ENCODE measurements around the gene RNF115. TPM values are rescaled to one million over a fixed set of nuclear protein-coding genes. Genes with fewer than 3 reads are reported as not detected.

RNF115 gene
- polyA plus RNA-seq, 3 donors: 3.5 to 5.4 (median 5.2) TPM

DNA sequence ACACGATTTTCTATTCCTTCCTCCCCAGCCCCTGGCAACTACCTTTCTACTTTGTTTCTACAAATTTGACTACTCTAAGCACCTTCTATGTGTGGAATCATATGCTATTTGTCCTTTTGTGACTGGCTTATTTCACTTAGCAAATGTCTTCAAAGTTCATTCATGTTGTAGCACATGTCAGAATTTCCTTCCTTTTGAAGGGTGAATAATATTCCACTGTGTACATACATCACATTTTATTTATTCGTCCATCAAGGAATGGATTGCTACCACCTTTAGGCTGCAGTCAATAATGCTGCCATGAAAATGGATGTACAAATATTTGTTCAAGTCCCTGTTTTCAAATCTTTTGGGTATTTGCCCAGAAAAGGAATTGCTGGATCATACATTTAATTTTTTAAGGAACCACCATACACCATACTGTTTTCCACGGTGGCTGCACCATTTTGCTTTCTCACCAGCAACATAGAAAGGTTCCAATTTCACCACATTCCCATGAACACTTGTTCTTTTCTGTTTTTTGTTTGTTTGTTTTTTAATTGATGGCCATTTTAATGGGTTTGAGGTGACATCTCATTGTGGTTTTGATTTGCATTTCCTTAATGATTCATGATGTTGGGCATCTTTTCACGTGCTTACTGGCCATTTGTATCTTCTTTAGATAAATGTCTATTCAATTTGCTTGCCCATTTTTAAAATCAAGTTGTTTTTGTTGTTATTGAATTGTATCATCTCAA lies 113.4 kb downstream of the RNF115 start:
- Mint-ChIP-seq H3K9me3 (peaks cover 0 to 2% (median 0%) of the 10 kb centered on the region in 7 donors), H3K4me3 (no peak overlapping the region), H3K27ac (no peak overlapping the region), H3K4me1 (no peaks in the 10 kb centered on the region), H3K27me3 (ENCODE audit: low read depth in 3 of 3) (peaks cover 0 to 4% (median 3%) of the 10 kb centered on the region in 3 donors), H3K36me3 (no peaks in the 10 kb centered on the region)
- Histone ChIP-seq H3K27ac (ENCODE audit: low read depth in 1 of 2, low read length in 2 of 2) (no peak overlapping the region), H4K20me1 (ENCODE audit: insufficient read depth, low read length) (no peaks in the 10 kb centered on the region), H3K27me3 (ENCODE audit: control insufficient read depth in 2 of 2, insufficient read depth in 2 of 2, low read length in 2 of 2) (no peaks in the 10 kb centered on the region), H3K9me3 (replicated peaks in 1 of 2; ENCODE audit: control insufficient read depth in 1 of 2, insufficient read depth in 1 of 2, low read length in 2 of 2) (no peaks in the 10 kb centered on the region), H3K9ac (ENCODE audit: insufficient read depth, low read length, poor library complexity, severe bottlenecking) (no peak overlapping the region), H3K4me3 (replicated peaks in 1 of 3; ENCODE audit: low read depth in 2 of 3, low read length in 3 of 3) (no peak overlapping the region), H3K79me2 (ENCODE audit: insufficient read depth, low read length) (no peaks in the 10 kb centered on the region), H3K4me2 (replicated peaks; ENCODE audit: extremely low read depth, low read length, poor library complexity, severe bottlenecking) (no peak overlapping the region), H3K36me3 (replicated peaks in 1 of 2; ENCODE audit: control insufficient read depth in 1 of 2, insufficient read depth in 2 of 2, low read length in 2 of 2) (no peaks in the 10 kb centered on the region), H2AFZ (ENCODE audit: insufficient read depth, low read depth, low read length, poor library complexity, severe bottlenecking) (no peak overlapping the region), H3K4me1 (ENCODE audit: control insufficient read depth in 1 of 2, insufficient read depth in 2 of 2, low read length in 2 of 2) (no peaks in the 10 kb centered on the region)
- no peak for DNase-seq
- WGBS (ENCODE audit: insufficient coverage): 100% methylated on average over 1 of the region's 4 CpGs
- intact Hi-C loops (cut with micrococcal nuclease): no loop called here
- no peak for TF ChIP-seq CTCF (IDR thresholded peaks at IDR 0.05)

GRCh38 chr1:145708063-145708462 lies 115.8 kb downstream of the RNF115 start:
- Histone ChIP-seq H3K27ac (ENCODE audit: low read depth in 1 of 2, low read length in 2 of 2) (no peak overlapping the region), H3K4me1 (ENCODE audit: control insufficient read depth in 1 of 2, insufficient read depth in 2 of 2, low read length in 2 of 2) (no peaks in the 10 kb centered on the region), H3K9me3 (replicated peaks in 1 of 2; ENCODE audit: control insufficient read depth in 1 of 2, insufficient read depth in 1 of 2, low read length in 2 of 2) (no peaks in the 10 kb centered on the region), H3K9ac (ENCODE audit: insufficient read depth, low read length, poor library complexity, severe bottlenecking) (no peak overlapping the region), H3K4me2 (replicated peaks; ENCODE audit: extremely low read depth, low read length, poor library complexity, severe bottlenecking) (no peak overlapping the region), H3K79me2 (ENCODE audit: insufficient read depth, low read length) (no peaks in the 10 kb centered on the region), H3K36me3 (replicated peaks in 1 of 2; ENCODE audit: control insufficient read depth in 1 of 2, insufficient read depth in 2 of 2, low read length in 2 of 2) (no peaks in the 10 kb centered on the region), H2AFZ (ENCODE audit: insufficient read depth, low read depth, low read length, poor library complexity, severe bottlenecking) (no peak overlapping the region), H3K4me3 (replicated peaks in 1 of 3; ENCODE audit: low read depth in 2 of 3, low read length in 3 of 3) (no peak overlapping the region), H4K20me1 (ENCODE audit: insufficient read depth, low read length) (no peaks in the 10 kb centered on the region), H3K27me3 (ENCODE audit: control insufficient read depth in 2 of 2, insufficient read depth in 2 of 2, low read length in 2 of 2) (no peaks in the 10 kb centered on the region)
- intact Hi-C loops (cut with micrococcal nuclease): no loop called here
- Mint-ChIP-seq H3K4me1 (no peaks in the 10 kb centered on the region), H3K27ac (peak overlapping the region in 1 of 7 donors; percentile 67), H3K9me3 (no peaks in the 10 kb centered on the region), H3K27me3 (ENCODE audit: low read depth in 3 of 3) (peaks cover 0 to 3% (median 0%) of the 10 kb centered on the region in 3 donors), H3K36me3 (no peaks in the 10 kb centered on the region), H3K4me3 (no peak overlapping the region)
- no peak for DNase-seq
- WGBS (ENCODE audit: insufficient coverage): 74% methylated on average over 5 of the region's 7 CpGs
- TF ChIP-seq CTCF (IDR thresholded peaks at IDR 0.05): no peak
